DMS79 (cell line): ENCODE data around the gene PRR15L.
"Not testable (repeated sequence)": the region's sequence is repeated elsewhere in the genome, so short reads cannot be mapped to it uniquely, and the experiment has no call there.

Source experiments
- DNase-seq: peaks from one replicate; lab custom pipeline; 2025; lab: John Stamatoyannopoulos, UW

Gene PRR15L

GRCh38 chr17:47935468-47935867 is 22.2 kb downstream of the PRR15L start:
- DNase-seq = not testable (repeated sequence)

- no peak for DNase-seq
These were observed 22.8 kb downstream of the PRR15L start for GRCh38 chr17:47934856-47935255.

GRCh38 chr17:47931848-47932247 is 25.8 kb downstream of the PRR15L start:
- DNase-seq = no peak

GRCh38 chr17:47929218-47930000 is 28.3 kb downstream of the PRR15L start:
- no peak for DNase-seq

GRCh38 chr17:47928415-47928814 is 29.3 kb downstream of the PRR15L start:
- no peak for DNase-seq

GRCh38 chr17:47927821-47928400 is 29.8 kb downstream of the PRR15L start:
- no peak for DNase-seq

GRCh38 chr17:47925678-47925988 is 32.0 kb downstream of the PRR15L start:
- DNase-seq = no peak

GRCh38 chr17:47924785-47925677 is 32.7 kb downstream of the PRR15L start:
- no peak for DNase-seq

GRCh38 chr17:47919889-47920288 is 37.8 kb downstream of the PRR15L start:
- not testable (repeated sequence) for DNase-seq

- no peak for DNase-seq
These were observed 38.7 kb downstream of the PRR15L start for GRCh38 chr17:47918991-47919390.

GRCh38 chr17:47918006-47918405 is 39.7 kb downstream of the PRR15L start:
- DNase-seq = no peak

- DNase-seq = no peak
These were observed 40.1 kb downstream of the PRR15L start for GRCh38 chr17:47917581-47917980.

- DNase-seq = no peak
These were observed 41.0 kb downstream of the PRR15L start for GRCh38 chr17:47916489-47917208.

- no peak for DNase-seq
These were observed 41.8 kb downstream of the PRR15L start for GRCh38 chr17:47915776-47916398.

GRCh38 chr17:47914306-47914948 is 43.3 kb downstream of the PRR15L start:
- no peak for DNase-seq

- no peak for DNase-seq
These were observed 44.6 kb downstream of the PRR15L start for GRCh38 chr17:47913050-47913449.

GRCh38 chr17:47907932-47908562 is 49.6 kb downstream of the PRR15L start:
- no peak for DNase-seq

- no peak for DNase-seq
These were observed 51.2 kb downstream of the PRR15L start for GRCh38 chr17:47906443-47906842.

- DNase-seq = no peak
These were observed 52.4 kb downstream of the PRR15L start for GRCh38 chr17:47905221-47905733.

GRCh38 chr17:47902039-47902744 is 55.5 kb downstream of the PRR15L start:
- DNase-seq = no peak
